ENCODE results near the gene VPS41.

DNA sequence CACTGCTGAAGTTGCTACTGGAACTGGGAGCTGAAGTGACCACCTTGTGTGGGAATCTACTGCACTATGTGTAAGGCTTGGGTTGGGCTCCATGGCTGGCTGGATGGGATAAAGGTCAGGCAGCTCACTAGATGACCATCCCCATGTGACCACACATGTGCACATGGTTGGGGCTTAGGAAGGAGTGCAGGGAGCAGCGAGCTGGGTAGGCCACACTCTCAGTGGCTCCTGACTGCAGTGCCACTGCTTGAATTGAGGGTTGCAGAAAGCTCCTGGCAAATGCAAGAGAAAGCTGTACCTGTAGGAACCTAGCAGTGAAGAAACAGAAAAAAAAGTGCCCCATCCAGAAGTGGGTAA, 230.3 kb downstream of the VPS41 start:
- TF ChIP-seq POLR2A (IDR thresholded peaks at IDR 0.05; ENCODE audit: low read length) (no peak), GATA1 (IDR thresholded peaks at IDR 0.05; ENCODE audit: low read depth, low read length) (no peak)

Data from erythroblast (primary cell).